ENCODE measurements around the gene ACTN1. TPM values are rescaled to one million over a fixed set of nuclear protein-coding genes. Genes with fewer than 3 reads are reported as not detected.

ACTN1 gene
- total RNA-seq, 1 donor from 2014 or later, result 77.1 TPM

DNA sequence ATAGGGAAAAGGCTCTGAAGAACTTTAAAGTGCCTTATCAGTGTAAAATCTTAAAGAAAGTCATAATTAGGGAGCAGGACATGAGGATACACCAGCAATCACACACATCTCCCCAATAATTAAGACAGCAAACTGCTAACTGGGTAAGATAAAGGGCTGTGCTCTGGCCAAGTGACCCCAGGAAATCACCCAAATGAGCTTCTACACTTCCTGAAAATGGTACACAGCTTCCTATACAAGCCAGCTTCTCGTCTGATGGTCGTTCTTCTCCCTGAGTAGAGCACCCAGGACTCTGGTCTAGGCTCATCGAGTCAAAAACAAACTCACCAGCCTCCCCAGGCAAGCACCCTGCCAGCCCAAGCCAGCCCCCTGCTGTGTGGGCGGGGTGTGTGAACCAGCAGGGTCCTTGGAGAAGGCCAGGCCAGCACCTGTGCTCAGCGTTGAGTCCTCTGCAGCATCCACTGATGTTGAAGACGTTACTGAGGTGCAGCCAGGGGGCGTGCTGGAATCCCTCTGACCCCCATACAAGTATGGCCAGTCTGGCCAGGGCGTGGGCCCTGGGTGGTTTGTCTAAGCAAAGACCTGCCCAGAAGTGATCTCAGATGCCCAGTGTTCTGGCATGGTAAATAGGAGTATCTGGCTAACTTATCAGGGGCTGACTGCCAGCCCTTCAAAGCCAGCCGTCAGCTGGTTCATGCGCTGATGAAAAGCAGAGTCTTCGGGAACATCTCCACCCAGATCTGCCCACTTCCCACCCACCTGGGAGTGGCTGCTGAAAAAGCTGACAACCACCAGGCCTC, 41.4 kb downstream of the ACTN1 start:
- Mint-ChIP-seq H3K27ac (ENCODE audit: unreplicated experiment) (no peak overlapping the region), H3K4me3 (no peak overlapping the region), H3K9me3 (no peaks in the 10 kb centered on the region), H3K27me3 (ENCODE audit: low read depth) (no peaks in the 10 kb centered on the region), H3K36me3 (ENCODE audit: low read depth) (no peaks in the 10 kb centered on the region), H3K4me1 (peaks cover 48% of the 10 kb centered on the region)
- DNase-seq (ENCODE audit: low read depth, low spot score), result no peak
- TF ChIP-seq CTCF (conservative IDR thresholded peaks at IDR 0.05), result no peak

DNA sequence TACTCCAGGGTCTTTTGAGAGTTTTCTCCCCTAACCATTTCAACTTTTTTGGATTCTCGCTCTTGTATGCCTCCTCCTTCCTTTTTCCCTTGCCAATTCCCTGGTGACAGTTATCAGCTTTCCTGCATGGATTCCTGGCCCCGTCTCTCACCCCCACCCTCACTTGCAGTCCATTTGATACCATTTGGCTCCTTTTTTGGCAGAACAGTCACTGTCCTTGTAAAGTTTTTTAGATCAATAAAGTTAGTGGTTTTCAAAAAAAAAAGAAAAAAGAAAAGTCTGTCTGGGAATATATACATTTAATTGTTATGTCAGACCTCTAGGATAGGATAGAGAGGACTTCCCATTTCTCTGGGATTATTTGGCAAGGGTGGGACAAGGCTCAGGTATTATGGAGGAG, 42.1 kb downstream of the ACTN1 start:
- Mint-ChIP-seq H3K9me3 (no peaks in the 10 kb centered on the region), H3K36me3 (ENCODE audit: low read depth) (no peaks in the 10 kb centered on the region), H3K4me1 (peaks cover 42% of the 10 kb centered on the region), H3K4me3 (no peak overlapping the region), H3K27ac (ENCODE audit: unreplicated experiment) (no peak overlapping the region), H3K27me3 (ENCODE audit: low read depth) (no peaks in the 10 kb centered on the region)
- no peak for TF ChIP-seq CTCF (conservative IDR thresholded peaks at IDR 0.05)
- no peak for DNase-seq (ENCODE audit: low read depth, low spot score)

GRCh38 chr14:68936476-68936875, 42.6 kb downstream of the ACTN1 start:
- H3K36me3 Mint-ChIP-seq (ENCODE audit: low read depth), result no peaks in the 10 kb centered on the region
- no peaks in the 10 kb centered on the region for H3K27me3 Mint-ChIP-seq (ENCODE audit: low read depth)
- H3K4me3 Mint-ChIP-seq, result no peak overlapping the region
- H3K27ac Mint-ChIP-seq (ENCODE audit: unreplicated experiment), result no peak overlapping the region
- no peaks in the 10 kb centered on the region for H3K9me3 Mint-ChIP-seq
- TF ChIP-seq CTCF (conservative IDR thresholded peaks at IDR 0.05), result no peak
- peaks cover 42% of the 10 kb centered on the region for H3K4me1 Mint-ChIP-seq
- no peak for DNase-seq (ENCODE audit: low read depth, low spot score)

GRCh38 chr14:68935761-68936214, 43.3 kb downstream of the ACTN1 start:
- Mint-ChIP-seq H3K27ac (ENCODE audit: unreplicated experiment) (peak overlapping the region; percentile 62), H3K4me3 (no peak overlapping the region), H3K4me1 (peaks cover 42% of the 10 kb centered on the region), H3K36me3 (ENCODE audit: low read depth) (no peaks in the 10 kb centered on the region), H3K27me3 (ENCODE audit: low read depth) (no peaks in the 10 kb centered on the region), H3K9me3 (no peaks in the 10 kb centered on the region)
- no peak for TF ChIP-seq CTCF (conservative IDR thresholded peaks at IDR 0.05)
- DNase-seq (ENCODE audit: low read depth, low spot score), result no peak

DNA sequence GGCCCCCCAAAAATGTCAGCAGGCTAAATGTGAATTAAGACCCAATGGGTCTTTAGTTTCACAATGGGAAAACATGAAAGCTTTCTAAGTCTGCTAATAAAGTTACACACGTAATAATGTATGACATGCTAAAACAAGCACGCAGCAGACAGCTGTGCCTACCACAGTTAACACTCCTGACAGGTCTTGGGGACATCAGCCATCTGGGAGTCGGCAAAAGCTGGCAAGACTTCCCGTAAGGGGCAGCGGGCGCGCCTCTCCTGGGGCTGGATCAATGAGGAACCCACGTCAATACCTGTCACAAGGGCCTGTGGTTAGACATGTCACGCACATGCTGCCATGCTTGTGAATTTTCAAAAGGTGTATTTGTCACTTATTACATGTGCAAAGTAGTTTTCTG, 45.0 kb downstream of the ACTN1 start:
- TF ChIP-seq CTCF (conservative IDR thresholded peaks at IDR 0.05), result no peak
- Mint-ChIP-seq H3K36me3 (ENCODE audit: low read depth) (no peaks in the 10 kb centered on the region), H3K4me1 (peaks cover 28% of the 10 kb centered on the region), H3K9me3 (no peaks in the 10 kb centered on the region), H3K27ac (ENCODE audit: unreplicated experiment) (no peak overlapping the region), H3K4me3 (no peak overlapping the region), H3K27me3 (ENCODE audit: low read depth) (no peaks in the 10 kb centered on the region)
- DNase-seq (ENCODE audit: low read depth, low spot score), result no peak
